Measurements from ENCODE around the gene PCBD2. TPM values are rescaled to one million over a fixed set of nuclear protein-coding genes. Genes with fewer than 3 reads are reported as not detected.

PCBD2 gene
- total and polyA plus RNA-seq, 7 donors: 4.2 to 10.8 (median 7.8) TPM

GRCh38 chr5:134913795-134914194 lies 8.9 kb downstream of the PCBD2 start:
- TF ChIP-seq EP300 (IDR thresholded peaks at IDR 0.05): no peak
- no peak for TF ChIP-seq POLR2A (IDR thresholded peaks at IDR 0.05)
- TF ChIP-seq CTCF (IDR thresholded peaks at IDR 0.05): no peak
- TF ChIP-seq POLR2AphosphoS5 (IDR thresholded peaks at IDR 0.05): no peak
- Histone ChIP-seq H3K27me3 (no peaks in the 10 kb centered on the region), H3K4me3 (no peak overlapping the region), H3K4me1 (no peaks in the 10 kb centered on the region), H3K36me3 (peaks cover 0 to 62% (median 6%) of the 10 kb centered on the region in 4 donors), H3K9me3 (no peaks in the 10 kb centered on the region), H3K27ac (no peak overlapping the region)
- DNase-seq: no peak
- WGBS, 2 donors: 96 to 98% methylated on average over 1 of the region's 1 CpG
- intact Hi-C loops (cut with DNase I): no loop called here

- WGBS, 2 donors: 66 to 86% methylated on average over 10 of the region's 10 CpGs
- TF ChIP-seq CTCF (IDR thresholded peaks at IDR 0.05): peak in 1 of 4 experiments; percentile 10
- TF ChIP-seq POLR2A (IDR thresholded peaks at IDR 0.05): no peak
- no peak for TF ChIP-seq EP300 (IDR thresholded peaks at IDR 0.05)
- H3K4me3 ChIP-seq: no peak overlapping the region
- DNase-seq: no peak
- no peaks in the 10 kb centered on the region for H3K27me3 ChIP-seq
- no peaks in the 10 kb centered on the region for H3K4me1 ChIP-seq
- H3K36me3 ChIP-seq: peaks cover 0 to 44% (median 4%) of the 10 kb centered on the region in 4 donors
- no peaks in the 10 kb centered on the region for H3K9me3 ChIP-seq
- no peak overlapping the region for H3K27ac ChIP-seq
- intact Hi-C loops (cut with DNase I): no loop called here
Measured at GRCh38 chr5:134917070-134917815, 12.3 kb downstream of the PCBD2 start.

GRCh38 chr5:134918861-134919260 lies 13.9 kb downstream of the PCBD2 start:
- Histone ChIP-seq H3K4me3 (no peak overlapping the region), H3K9me3 (no peaks in the 10 kb centered on the region), H3K27ac (no peak overlapping the region), H3K4me1 (no peaks in the 10 kb centered on the region), H3K27me3 (no peaks in the 10 kb centered on the region), H3K36me3 (peaks cover 0 to 31% (median 4%) of the 10 kb centered on the region in 4 donors)
- TF ChIP-seq CTCF (IDR thresholded peaks at IDR 0.05) (no peak), EP300 (IDR thresholded peaks at IDR 0.05) (no peak), POLR2AphosphoS5 (IDR thresholded peaks at IDR 0.05) (no peak), POLR2A (IDR thresholded peaks at IDR 0.05) (no peak)
- intact Hi-C loops (cut with DNase I): no loop called here
- no peak for DNase-seq
- WGBS, 2 donors: 95 to 96% methylated on average over 3 of the region's 3 CpGs

GRCh38 chr5:134920848-134921575 lies 16.1 kb downstream of the PCBD2 start:
- Histone ChIP-seq H3K27me3 (no peaks in the 10 kb centered on the region), H3K9me3 (no peaks in the 10 kb centered on the region), H3K4me3 (no peak overlapping the region), H3K27ac (no peak overlapping the region), H3K36me3 (peaks cover 0 to 13% (median 2%) of the 10 kb centered on the region in 4 donors), H3K4me1 (no peaks in the 10 kb centered on the region)
- intact Hi-C loops (cut with DNase I): no loop called here
- DNase-seq: no peak
- 94 to 97% methylated on average over 9 of the region's 9 CpGs for WGBS, 2 donors
- no peak for TF ChIP-seq POLR2A (IDR thresholded peaks at IDR 0.05)
- no peak for TF ChIP-seq CTCF (IDR thresholded peaks at IDR 0.05)
- TF ChIP-seq EP300 (IDR thresholded peaks at IDR 0.05): no peak
- no peak for TF ChIP-seq POLR2AphosphoS5 (IDR thresholded peaks at IDR 0.05)

Measured in sigmoid colon (tissue), 7 donors.